WTC11 (cell line): Measurements from ENCODE around the gene BBOF1.

Source experiments
- NFYB ChIP-seq: sonication (generic); formaldehyde crosslinking; conservative IDR thresholded peaks from 2 replicates; pipeline ENCODE4 v1.8.0; 2022; ENCODE audit warnings: low read depth, missing genetic modification reagents
- OVOL2 ChIP-seq: fragments of 250-450 bp; sonication (Bioruptor Pico); IDR thresholded peaks from 2 replicates; pipeline ENCODE4 v1.9.0; 2021; ENCODE audit warnings: mild to moderate bottlenecking, borderline replicate concordance
- TF ChIP-seq, protein P1 (sequence below): fragments of 200-600 bp; IDR thresholded peaks from 2 replicates; pipeline ENCODE4 v1.8.0; 2022; ENCODE audit warnings: antibody characterized with exemption
- TF ChIP-seq, protein P2 (sequence below): sonication (generic); formaldehyde crosslinking; IDR thresholded peaks from 2 replicates; pipeline ENCODE4 v1.8.0; 2022; ENCODE audit warnings: mild to moderate bottlenecking, missing genetic modification reagents

DNA sequence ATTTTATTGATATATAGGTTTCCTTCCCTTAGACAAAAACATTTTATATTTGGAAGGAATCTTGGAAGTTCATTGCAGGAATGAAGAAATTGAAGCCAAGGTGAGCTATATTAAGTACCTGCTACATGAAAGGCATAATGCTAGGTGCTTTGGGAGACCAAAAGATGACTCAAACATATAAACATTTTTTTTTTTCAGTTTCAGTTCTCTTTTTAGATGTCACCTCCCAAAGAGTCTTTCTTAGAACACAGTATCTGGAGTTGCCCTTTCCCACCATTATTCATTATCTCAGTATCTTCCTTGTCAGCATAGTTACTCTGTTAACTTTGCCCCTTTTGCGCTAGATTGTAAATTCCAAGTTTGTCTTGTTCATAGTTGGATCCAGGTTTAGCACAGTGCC lies 66.7 kb downstream of the BBOF1 start:
- TF ChIP-seq, protein P1, sequence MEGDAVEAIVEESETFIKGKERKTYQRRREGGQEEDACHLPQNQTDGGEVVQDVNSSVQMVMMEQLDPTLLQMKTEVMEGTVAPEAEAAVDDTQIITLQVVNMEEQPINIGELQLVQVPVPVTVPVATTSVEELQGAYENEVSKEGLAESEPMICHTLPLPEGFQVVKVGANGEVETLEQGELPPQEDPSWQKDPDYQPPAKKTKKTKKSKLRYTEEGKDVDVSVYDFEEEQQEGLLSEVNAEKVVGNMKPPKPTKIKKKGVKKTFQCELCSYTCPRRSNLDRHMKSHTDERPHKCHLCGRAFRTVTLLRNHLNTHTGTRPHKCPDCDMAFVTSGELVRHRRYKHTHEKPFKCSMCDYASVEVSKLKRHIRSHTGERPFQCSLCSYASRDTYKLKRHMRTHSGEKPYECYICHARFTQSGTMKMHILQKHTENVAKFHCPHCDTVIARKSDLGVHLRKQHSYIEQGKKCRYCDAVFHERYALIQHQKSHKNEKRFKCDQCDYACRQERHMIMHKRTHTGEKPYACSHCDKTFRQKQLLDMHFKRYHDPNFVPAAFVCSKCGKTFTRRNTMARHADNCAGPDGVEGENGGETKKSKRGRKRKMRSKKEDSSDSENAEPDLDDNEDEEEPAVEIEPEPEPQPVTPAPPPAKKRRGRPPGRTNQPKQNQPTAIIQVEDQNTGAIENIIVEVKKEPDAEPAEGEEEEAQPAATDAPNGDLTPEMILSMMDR = no peak
- TF ChIP-seq, protein P2, sequence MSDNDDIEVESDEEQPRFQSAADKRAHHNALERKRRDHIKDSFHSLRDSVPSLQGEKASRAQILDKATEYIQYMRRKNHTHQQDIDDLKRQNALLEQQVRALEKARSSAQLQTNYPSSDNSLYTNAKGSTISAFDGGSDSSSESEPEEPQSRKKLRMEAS (CRISPR knock-in tag) = no peak
- no peak for TF ChIP-seq OVOL2 (CRISPR knock-in tag)
- no peak for TF ChIP-seq NFYB (CRISPR knock-in tag)
